HEK293 (cell line): Measurements from ENCODE around the gene ECD.

Source experiments
- CTCF ChIA-PET: fragments of 350-600 bp; formaldehyde crosslinking; extraction: SDS; loops from one replicate; lab custom pipeline; 2021; ENCODE audit warnings: antibody characterized with exemption; lab: Yijun Ruan, JAX
- POLR2A ChIA-PET: fragments of 300-600 bp; formaldehyde crosslinking; extraction: SDS; loops from one replicate; lab custom pipeline; 2020; ENCODE audit warnings: antibody characterized with exemption, inconsistent platforms; lab: Yijun Ruan, JAX
- H3K27ac ChIP-seq: fragments of 200-500 bp; sonication (Bioruptor generic); 2 replicates; pipeline ENCODE4 v1.5.1; 2014; ENCODE audit warnings: low read depth, low read length, control low read depth, inconsistent platforms; ENCODE audit errors: extremely low read depth
- H3K36me3 ChIP-seq, 2 experiments: fragments of 200-500 bp in 1 of 2; sonication (Bioruptor generic) in 1 of 2; 1 replicate in 1 of 2; 2 replicates in 1 of 2; pipeline ENCODE4 v1.5.1; 2014 to 2017; ENCODE audit warnings: inconsistent platforms in 2 of 2, low read length in 2 of 2; ENCODE audit not compliant: control insufficient read depth in 2 of 2, insufficient read depth in 1 of 2
- H3K4me1 ChIP-seq: fragments of 200-500 bp; sonication (Bioruptor generic); 2 replicates; pipeline ENCODE4 v1.5.1; 2014; ENCODE audit warnings: mild to moderate bottlenecking, low read length, inconsistent platforms; ENCODE audit not compliant: control insufficient read depth, insufficient read depth
- H3K4me3 ChIP-seq: 2 replicates; pipeline ENCODE4 v1.5.1; 2011; ENCODE audit warnings: low read depth, mild to moderate bottlenecking, control low read depth, low read length, moderate library complexity
- H3K9me3 ChIP-seq: fragments of 200-500 bp; sonication (Bioruptor generic); 2 replicates; pipeline ENCODE4 v1.5.1; 2014; ENCODE audit warnings: low read depth, low read length, inconsistent platforms; ENCODE audit not compliant: control insufficient read depth, insufficient read depth
- GLI4 ChIP-seq: fragments of 450-650 bp; formaldehyde crosslinking; IDR thresholded peaks from 2 replicates; pipeline ENCODE4 v1.5.1; 2016; ENCODE audit warnings: missing biosample characterization, missing genetic modification characterization
- HOXA7 ChIP-seq: sonication (generic); formaldehyde crosslinking; IDR thresholded peaks from 2 replicates; pipeline ENCODE4 v1.8.1; 2022; ENCODE audit warnings: missing genetic modification reagents, borderline replicate concordance
- INSM2 ChIP-seq: fragments of 450-650 bp; formaldehyde crosslinking; IDR thresholded peaks from 2 replicates; pipeline ENCODE4 v1.5.1; 2016; ENCODE audit warnings: missing biosample characterization, missing genetic modification characterization
- KLF16 ChIP-seq: fragments of 450-650 bp; formaldehyde crosslinking; IDR thresholded peaks from 2 replicates; pipeline ENCODE4 v1.5.1; 2017; ENCODE audit warnings: missing biosample characterization, missing genetic modification characterization
- KLF17 ChIP-seq: fragments of 450-650 bp; formaldehyde crosslinking; IDR thresholded peaks from 2 replicates; pipeline ENCODE4 v1.5.1; 2016; ENCODE audit warnings: missing biosample characterization, missing genetic modification characterization
- OSR2 ChIP-seq: fragments of 450-650 bp; formaldehyde crosslinking; IDR thresholded peaks from 2 replicates; pipeline ENCODE4 v1.5.1; 2016; ENCODE audit warnings: missing biosample characterization, missing genetic modification characterization
- PRDM2 ChIP-seq: fragments of 450-650 bp; formaldehyde crosslinking; IDR thresholded peaks from 2 replicates; pipeline ENCODE4 v1.5.1; 2016; ENCODE audit warnings: missing biosample characterization, missing genetic modification characterization, borderline replicate concordance
- PRDM4 ChIP-seq: fragments of 450-650 bp; formaldehyde crosslinking; IDR thresholded peaks from 2 replicates; pipeline ENCODE4 v1.5.1; 2017; ENCODE audit warnings: missing biosample characterization, missing genetic modification characterization
- REPIN1 ChIP-seq: fragments of 450-650 bp; formaldehyde crosslinking; IDR thresholded peaks from 2 replicates; pipeline ENCODE4 v1.5.1; 2017; ENCODE audit warnings: missing biosample characterization, missing genetic modification characterization, low read depth
- SCRT1 ChIP-seq: fragments of 450-650 bp; formaldehyde crosslinking; IDR thresholded peaks from 2 replicates; pipeline ENCODE4 v1.5.1; 2016; ENCODE audit warnings: missing biosample characterization, missing genetic modification characterization, borderline replicate concordance
- ZFP37 ChIP-seq: fragments of 450-650 bp; formaldehyde crosslinking; IDR thresholded peaks from 2 replicates; pipeline ENCODE4 v1.5.1; 2016; ENCODE audit warnings: missing biosample characterization, missing genetic modification characterization
- ZFP41 ChIP-seq: fragments of 450-650 bp; formaldehyde crosslinking; IDR thresholded peaks from 2 replicates; pipeline ENCODE4 v1.5.1; 2016; ENCODE audit warnings: missing biosample characterization, missing genetic modification characterization, borderline replicate concordance
- ZNF169 ChIP-seq: fragments of 450-650 bp; formaldehyde crosslinking; IDR thresholded peaks from 2 replicates; pipeline ENCODE4 v1.5.1; 2016; ENCODE audit warnings: missing biosample characterization, missing genetic modification characterization
- ZNF175 ChIP-seq: fragments of 450-650 bp; formaldehyde crosslinking; IDR thresholded peaks from 2 replicates; pipeline ENCODE4 v1.5.1; 2016; ENCODE audit warnings: missing biosample characterization, missing genetic modification characterization
- ZNF24 ChIP-seq: fragments of 450-650 bp; formaldehyde crosslinking; IDR thresholded peaks from 2 replicates; pipeline ENCODE4 v1.5.1; 2016; ENCODE audit warnings: missing biosample characterization, missing genetic modification characterization
- ZNF354C ChIP-seq: fragments of 450-650 bp; formaldehyde crosslinking; IDR thresholded peaks from 2 replicates; pipeline ENCODE4 v1.5.1; 2016; ENCODE audit warnings: missing biosample characterization, missing genetic modification characterization, low read depth, borderline replicate concordance
- ZNF391 ChIP-seq: fragments of 450-650 bp; formaldehyde crosslinking; IDR thresholded peaks from 2 replicates; pipeline ENCODE4 v1.5.1; 2016; ENCODE audit warnings: low read depth, missing biosample characterization, missing genetic modification characterization, borderline replicate concordance
- ZNF501 ChIP-seq: fragments of 450-650 bp; formaldehyde crosslinking; IDR thresholded peaks from 2 replicates; pipeline ENCODE4 v1.5.1; 2016; ENCODE audit warnings: missing biosample characterization, missing genetic modification characterization
- ZNF571 ChIP-seq: fragments of 450-650 bp; formaldehyde crosslinking; IDR thresholded peaks from 2 replicates; pipeline ENCODE4 v1.5.0; 2017; ENCODE audit warnings: missing biosample characterization, missing genetic modification characterization
- ZNF580 ChIP-seq: fragments of 450-650 bp; formaldehyde crosslinking; IDR thresholded peaks from 2 replicates; pipeline ENCODE4 v1.5.1; 2016; ENCODE audit warnings: missing biosample characterization, missing genetic modification characterization
- ZNF610 ChIP-seq: fragments of 450-650 bp; formaldehyde crosslinking; IDR thresholded peaks from 2 replicates; pipeline ENCODE4 v1.5.1; 2016; ENCODE audit warnings: missing biosample characterization, missing genetic modification characterization, borderline replicate concordance
- ZNF677 ChIP-seq: fragments of 450-650 bp; IDR thresholded peaks from 2 replicates; pipeline ENCODE4 v1.5.0; 2018; ENCODE audit warnings: missing biosample characterization, mild to moderate bottlenecking, missing genetic modification characterization, moderate library complexity
- ZNF747 ChIP-seq: fragments of 450-650 bp; formaldehyde crosslinking; IDR thresholded peaks from 2 replicates; pipeline ENCODE4 v1.5.1; 2016; ENCODE audit warnings: missing biosample characterization, missing genetic modification characterization

The ECD gene

GRCh38 chr10:73139251-73139650, 28.6 kb downstream of the ECD start:
- POLR2A ChIA-PET, result interaction anchor here (1.1 kb wide), 1 partner anchor 16 kb away, joined by 3 read pairs; no protein-coding TSS in a partner anchor
- CTCF ChIA-PET, result interaction anchor here (2.6 kb wide), 1 partner anchor 19 kb away, joined by 12 read pairs; no protein-coding TSS in a partner anchor
- TF ChIP-seq PRDM2 (tag by site-specific recombination) (no peak), ZNF571 (no peak), ZNF677 (no peak), GLI4 (no peak), ZNF580 (tag by site-specific recombination) (no peak), ZFP37 (tag by site-specific recombination) (no peak), ZNF354C (tag by site-specific recombination) (no peak), OSR2 (tag by site-specific recombination) (no peak)

GRCh38 chr10:73136627-73137026, 31.2 kb downstream of the ECD start:
- peaks cover 59 to 79% of the 10 kb centered on the region in 2 experiments for H3K36me3 ChIP-seq
- H3K27ac ChIP-seq, result no peak overlapping the region
- CTCF ChIA-PET, result interaction anchor here (0.6 to 2.2 kb wide), 3 partner anchors 8 to 25 kb away, joined by 3 to 10 read pairs (median 3); no protein-coding TSS in a partner anchor
- H3K4me3 ChIP-seq, result no peak overlapping the region
- 0 out of 2 replicates have a peak, but pooled peaks cover 1% of the 10 kb centered on the region for H3K4me1 ChIP-seq
- H3K9me3 ChIP-seq, result no peaks in the 10 kb centered on the region
- TF ChIP-seq PRDM4 (tag by site-specific recombination) (no peak), INSM2 (tag by site-specific recombination) (no peak), ZNF501 (tag by site-specific recombination) (no peak), ZNF391 (tag by site-specific recombination) (no peak), ZNF747 (tag by site-specific recombination) (no peak), HOXA7 (CRISPR knock-in tag) (no peak), REPIN1 (no peak), ZNF169 (tag by site-specific recombination) (no peak), KLF16 (no peak), SCRT1 (no peak), KLF17 (tag by site-specific recombination) (no peak), ZNF610 (tag by site-specific recombination) (no peak), ZNF175 (tag by site-specific recombination) (no peak), ZFP41 (tag by site-specific recombination) (no peak), ZNF24 (tag by site-specific recombination) (no peak)
- POLR2A ChIA-PET, result no interaction called here

More at GRCh38 chr10:73139251-73139650, 28.6 kb downstream of the ECD start:
- H3K4me1 ChIP-seq, result no peaks in the 10 kb centered on the region
- H3K36me3 ChIP-seq, result peaks cover 76 to 77% of the 10 kb centered on the region in 2 experiments
- no peak overlapping the region for H3K27ac ChIP-seq
- no peaks in the 10 kb centered on the region for H3K9me3 ChIP-seq
- no peak overlapping the region for H3K4me3 ChIP-seq
